Skeletal muscle satellite cell (primary cell): ENCODE measurements around the gene OTUD1. TPM values are rescaled to one million over a fixed set of nuclear protein-coding genes. Genes with fewer than 3 reads are reported as not detected.

Experiments used
- H3K27me3 ChIP-seq: 2 replicates; pipeline ENCODE4 v1.7.0; 2013; ENCODE audit warnings: low read length; ENCODE audit not compliant: control insufficient read depth, insufficient read depth
- H3K36me3 ChIP-seq: 2 replicates; pipeline ENCODE4 v1.7.0; 2013; ENCODE audit warnings: mild to moderate bottlenecking, control low read depth, low read length; ENCODE audit not compliant: insufficient read depth
- H3K4me1 ChIP-seq: 2 replicates; pipeline ENCODE4 v1.7.0; 2013; ENCODE audit warnings: low read length; ENCODE audit not compliant: control insufficient read depth, insufficient read depth
- H3K4me2 ChIP-seq: 2 replicates; pipeline ENCODE4 v1.7.0; 2013; ENCODE audit warnings: mild to moderate bottlenecking, low read length
- H3K4me3 ChIP-seq: 2 replicates; pipeline ENCODE4 v1.7.0; 2013; ENCODE audit warnings: low read length
- H3K9ac ChIP-seq: 2 replicates; pipeline ENCODE4 v1.7.0; 2013; ENCODE audit warnings: mild to moderate bottlenecking, low read depth, low read length, moderate library complexity
- H3K9me3 ChIP-seq: replicated peaks from 2 replicates; pipeline ENCODE4 v1.7.0; 2013; ENCODE audit warnings: mild to moderate bottlenecking, control low read depth, low read length
- small RNA-seq: library from RNA; depleted of rRNA; stranded (forward); fragments of <200 nt; gene quantifications from one replicate; pipeline ENCODE3, GENCODE V24; 2012

Gene OTUD1

GRCh38 chr10:23474626-23475025 is 35.8 kb downstream of the OTUD1 start:
- H3K4me2 ChIP-seq, result no peak overlapping the region
- peaks cover 5% of the 10 kb centered on the region for H3K27me3 ChIP-seq
- no peaks in the 10 kb centered on the region for H3K4me1 ChIP-seq
- no peaks in the 10 kb centered on the region for H3K36me3 ChIP-seq
- H3K4me3 ChIP-seq, result no peak overlapping the region
- no peak overlapping the region for H3K9ac ChIP-seq
- no peaks in the 10 kb centered on the region for H3K9me3 ChIP-seq

- Histone ChIP-seq H3K4me3 (no peak overlapping the region), H3K4me1 (no peaks in the 10 kb centered on the region), H3K4me2 (no peak overlapping the region), H3K27me3 (peaks cover 3% of the 10 kb centered on the region), H3K9ac (no peak overlapping the region), H3K36me3 (no peaks in the 10 kb centered on the region), H3K9me3 (no peaks in the 10 kb centered on the region)
Measured at GRCh38 chr10:23478570-23478969, 39.7 kb downstream of the OTUD1 start.

- H3K4me3 ChIP-seq, result no peak overlapping the region
- no peaks in the 10 kb centered on the region for H3K9me3 ChIP-seq
- peaks cover 3% of the 10 kb centered on the region for H3K27me3 ChIP-seq
- no peak overlapping the region for H3K4me2 ChIP-seq
- H3K4me1 ChIP-seq, result no peaks in the 10 kb centered on the region
- H3K36me3 ChIP-seq, result no peaks in the 10 kb centered on the region
- H3K9ac ChIP-seq, result no peak overlapping the region
Measured at GRCh38 chr10:23479798-23480473, 41.1 kb downstream of the OTUD1 start.

- Histone ChIP-seq H3K9me3 (no peaks in the 10 kb centered on the region), H3K4me2 (no peak overlapping the region), H3K27me3 (peaks cover 3% of the 10 kb centered on the region), H3K9ac (no peak overlapping the region), H3K4me3 (no peak overlapping the region), H3K4me1 (no peaks in the 10 kb centered on the region), H3K36me3 (no peaks in the 10 kb centered on the region)
Measured at GRCh38 chr10:23481363-23481961, 42.6 kb downstream of the OTUD1 start.

- H3K4me1 ChIP-seq, result no peaks in the 10 kb centered on the region
- H3K9ac ChIP-seq, result no peak overlapping the region
- no peak overlapping the region for H3K4me3 ChIP-seq
- no peaks in the 10 kb centered on the region for H3K9me3 ChIP-seq
- no peaks in the 10 kb centered on the region for H3K27me3 ChIP-seq
- H3K4me2 ChIP-seq, result no peak overlapping the region
- no peaks in the 10 kb centered on the region for H3K36me3 ChIP-seq
Measured at GRCh38 chr10:23490115-23490514, 51.2 kb downstream of the OTUD1 start.

Small RNA genes lying within 50 kb of the gene (small RNA-seq; reads per million reads assigned to genes)
- gene MIR1254-2, result not detected
